Dedifferentiated amniotic fluid mesenchymal stem cell (primary cell): Measurements from ENCODE around the gene CNOT4.
"Not testable (repeated sequence)": the region's sequence is repeated elsewhere in the genome, so short reads cannot be mapped to it uniquely, and the experiment has no call there.

Experiments used
- DNase-seq: peaks from one replicate; pipeline ENCODE4 v3.0.0-alpha.2; 2016; ENCODE audit errors: extremely low spot score

The CNOT4 gene

DNA sequence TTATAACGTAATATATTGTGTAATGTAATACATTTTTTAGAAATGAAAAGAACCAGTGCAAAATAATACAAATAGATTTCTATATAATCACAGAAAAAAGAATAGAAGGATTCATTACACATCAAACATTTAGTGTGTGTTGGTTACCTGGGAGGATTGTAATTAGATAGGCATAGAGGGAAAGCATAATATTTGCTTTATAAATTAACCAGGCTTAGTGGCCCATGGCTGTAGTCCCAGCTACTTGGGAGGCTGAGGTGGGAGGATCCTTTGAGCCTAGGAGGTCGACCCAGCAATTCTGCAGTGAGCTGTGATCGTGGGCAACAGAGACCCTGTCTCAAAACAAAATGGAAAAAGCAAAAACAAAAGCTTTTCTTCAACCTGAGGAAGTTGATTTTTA, 5.0 kb upstream of the CNOT4 start:
- no peak for DNase-seq

DNA sequence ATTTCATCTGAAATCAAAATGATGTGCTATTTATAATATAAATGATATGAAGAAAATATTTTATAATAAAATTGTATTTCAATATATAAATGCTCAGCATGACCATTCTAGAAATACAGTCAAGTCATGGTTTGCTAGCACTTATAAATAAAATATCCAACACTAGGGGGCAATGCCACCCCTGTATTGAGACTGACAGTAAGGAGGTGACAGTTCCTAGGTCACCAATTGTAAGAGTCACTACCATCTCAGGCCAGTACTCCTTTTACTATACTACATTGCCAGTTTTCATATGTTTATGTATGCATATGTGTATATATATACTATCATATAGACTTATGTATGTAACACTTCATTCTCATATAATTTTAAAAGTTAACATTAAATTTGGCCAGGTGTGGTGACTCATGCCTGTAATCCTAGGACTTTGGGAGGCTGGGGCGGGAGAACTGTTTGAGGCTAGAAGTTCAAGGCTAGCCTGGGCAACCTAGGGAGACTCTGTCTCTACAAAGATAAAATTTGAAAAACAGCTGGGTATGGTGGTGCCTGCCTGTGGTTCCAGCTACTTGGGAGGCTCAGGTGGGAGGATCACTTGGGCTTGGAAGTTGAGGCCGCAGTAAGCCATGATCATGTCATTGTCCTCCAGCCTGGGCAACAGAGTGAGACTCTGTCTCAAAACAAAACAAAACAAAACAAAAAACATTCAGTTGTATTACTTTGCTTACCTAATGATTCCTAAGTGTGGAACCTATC, 2.4 kb upstream of the CNOT4 start:
- no peak for DNase-seq

DNA sequence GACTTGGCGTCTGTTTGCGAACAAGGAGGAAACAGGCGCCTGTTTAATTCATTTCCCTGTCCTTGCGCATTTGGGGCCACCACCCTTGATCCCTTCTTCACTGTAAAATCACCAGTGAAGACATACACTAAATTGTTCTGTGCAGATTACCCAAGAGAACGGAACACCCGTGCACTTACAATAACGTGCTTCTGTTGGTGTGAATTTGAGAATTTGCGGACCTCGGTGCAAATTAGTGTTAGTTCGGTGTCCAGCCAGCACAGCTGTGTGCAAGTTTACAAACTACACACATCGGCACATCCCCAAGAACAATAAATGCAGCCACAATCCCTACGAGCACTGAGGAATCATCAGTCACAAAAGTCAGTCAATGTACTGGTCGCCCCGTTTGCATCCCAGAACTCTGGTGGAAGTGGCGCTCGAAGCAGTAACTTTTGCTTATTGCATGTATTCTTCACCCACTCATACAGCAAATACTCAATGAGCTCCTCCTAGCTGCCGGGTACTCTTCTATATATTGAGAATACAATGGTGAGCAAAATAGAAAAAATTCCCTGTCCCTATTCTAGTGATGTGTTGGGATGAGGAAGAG, 786 bp upstream of the CNOT4 start:
- DNase-seq = peak; percentile 42

DNA sequence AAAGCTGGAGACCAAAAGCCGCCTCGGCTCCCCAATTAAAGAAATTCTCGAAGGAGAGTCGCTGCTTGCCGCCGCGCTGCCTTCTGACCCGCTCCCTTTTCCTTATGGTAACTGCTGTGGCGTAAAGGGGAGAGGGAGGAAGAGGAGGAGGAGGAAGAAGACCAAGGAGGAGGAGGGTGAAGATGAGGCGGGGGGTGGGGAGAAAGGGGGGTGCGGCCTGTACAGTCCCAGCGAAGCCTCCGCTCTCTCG, 388 bp downstream of the CNOT4 start:
- no peak for DNase-seq

DNA sequence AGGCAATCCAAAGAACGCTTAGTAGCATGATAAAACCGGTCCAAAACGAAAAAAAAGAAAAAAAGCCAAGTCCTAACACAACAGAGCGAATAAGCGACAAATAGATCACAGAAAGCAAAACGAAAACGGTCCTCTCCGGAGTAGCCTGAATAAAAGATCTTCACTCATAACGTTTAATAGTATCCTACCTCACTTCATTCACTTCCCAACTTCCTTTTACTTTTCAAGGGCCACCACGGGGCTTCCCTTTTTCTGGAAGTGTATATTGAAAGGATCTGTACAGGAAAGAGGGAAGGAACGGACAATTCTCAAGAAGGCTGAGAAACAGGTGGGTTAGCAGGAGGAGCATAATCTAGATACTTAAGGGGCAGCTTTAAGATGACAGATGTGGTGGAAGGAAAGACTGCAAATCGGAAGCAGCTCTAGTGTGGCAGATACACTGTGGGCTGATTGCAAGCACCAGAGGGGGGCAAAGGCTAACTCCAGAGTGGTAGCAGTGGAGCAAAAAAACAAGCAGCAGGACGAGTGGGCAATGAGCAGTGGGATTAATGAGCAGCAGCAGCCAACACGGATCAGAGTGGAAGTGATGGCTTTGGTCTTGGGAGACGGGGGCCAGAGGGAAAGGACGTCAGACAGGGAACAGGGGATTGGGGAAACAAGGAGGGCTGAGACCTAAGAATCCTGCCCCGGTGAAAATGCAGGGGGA, 866 bp downstream of the CNOT4 start:
- no peak for DNase-seq

DNA sequence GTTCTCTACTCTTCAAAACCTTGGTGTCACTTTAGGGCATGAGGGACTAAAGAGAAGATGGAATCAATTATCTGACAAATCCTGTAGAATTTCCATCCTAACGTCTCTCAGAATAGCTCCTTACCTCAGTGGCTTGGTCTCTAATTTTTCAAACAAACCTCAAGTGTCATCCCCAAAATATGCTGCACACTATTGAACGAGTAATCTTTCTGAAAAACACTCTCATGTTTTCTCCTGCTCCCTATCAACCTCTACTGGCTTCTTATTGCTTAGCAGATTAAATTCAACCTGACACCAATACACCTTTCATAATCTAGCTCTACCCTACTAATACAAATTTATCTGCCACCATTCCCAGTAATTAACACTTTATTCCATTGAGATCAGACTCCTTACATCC, 8.5 kb downstream of the CNOT4 start:
- DNase-seq = no peak

DNA sequence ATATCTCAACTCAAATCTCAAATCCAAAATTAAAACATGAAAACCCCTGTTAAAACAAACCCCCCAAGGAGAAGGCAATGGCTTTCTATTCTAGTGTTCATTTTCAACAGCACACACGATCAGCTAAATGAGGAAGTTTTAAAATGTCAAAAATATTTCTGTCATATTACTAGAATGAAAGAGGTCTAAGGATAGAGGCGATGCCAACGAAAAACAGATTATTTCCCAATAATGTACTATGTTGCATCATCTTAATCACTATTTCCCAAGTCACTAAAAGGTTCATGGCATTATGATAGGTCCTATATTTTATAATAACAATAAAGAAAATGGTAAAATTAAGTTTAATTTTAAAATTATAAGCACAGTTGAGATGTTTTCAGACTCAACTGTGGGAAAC, 10.1 kb downstream of the CNOT4 start:
- no peak for DNase-seq

DNA sequence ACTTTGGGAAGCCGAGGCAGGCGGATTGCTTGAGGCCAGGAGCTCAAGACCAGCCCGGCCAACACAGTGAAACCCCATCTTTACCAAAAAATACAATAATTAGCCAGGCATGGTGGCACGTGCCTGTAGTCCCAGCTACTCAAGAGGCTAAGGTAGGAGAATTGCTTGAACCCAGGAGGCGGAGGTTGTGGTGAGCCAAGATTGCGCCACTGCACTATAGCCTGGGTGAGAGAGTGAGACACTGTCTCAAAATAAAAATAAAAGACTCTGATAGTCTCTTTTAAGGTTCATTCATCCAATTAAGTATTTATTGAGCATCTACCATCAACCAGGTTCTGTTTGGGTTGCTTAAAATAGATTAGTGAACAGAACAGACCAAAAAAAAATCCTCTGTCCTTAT, 12.7 kb downstream of the CNOT4 start:
- DNase-seq = not testable (repeated sequence)

DNA sequence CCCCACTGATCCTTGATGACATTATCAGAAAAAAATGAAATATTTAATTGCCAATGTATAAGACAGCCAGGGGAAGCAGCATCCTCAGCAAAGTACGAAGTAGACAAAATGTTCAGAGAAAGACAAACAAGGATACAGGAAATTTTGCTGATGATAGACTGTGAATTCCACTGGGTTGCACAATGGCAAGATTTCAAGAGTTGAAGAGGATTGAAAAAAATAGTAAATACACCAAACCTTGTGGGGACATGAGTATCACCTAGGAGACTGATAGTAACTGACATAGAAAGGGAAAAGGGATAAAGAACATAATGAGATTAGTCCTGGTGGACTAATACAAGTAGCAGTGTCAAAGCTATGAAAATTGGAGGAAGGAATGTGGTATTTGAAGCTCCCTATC, 16.5 kb downstream of the CNOT4 start:
- DNase-seq = no peak

GRCh38 chr7:135492151-135492550, 17.8 kb downstream of the CNOT4 start:
- DNase-seq = no peak

DNA sequence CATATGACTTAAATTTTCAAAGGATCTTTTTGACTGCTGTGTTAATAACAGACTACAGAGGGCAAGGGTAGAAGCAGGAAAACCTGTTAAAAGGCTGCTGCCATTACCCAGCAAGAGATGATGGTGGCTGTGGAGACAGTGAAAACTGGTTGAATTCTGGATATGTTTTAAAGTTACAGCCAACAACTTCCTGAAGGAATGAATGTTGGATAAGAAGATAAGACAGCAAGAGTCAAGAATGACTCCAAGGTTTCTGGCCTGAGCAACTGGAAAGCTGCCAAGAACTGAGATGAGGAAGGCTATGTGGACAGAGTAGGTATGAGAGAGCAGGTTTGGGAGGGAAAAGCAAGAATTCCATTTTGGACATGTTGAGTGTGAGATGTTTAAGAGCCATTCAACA, 19.1 kb downstream of the CNOT4 start:
- no peak for DNase-seq

DNA sequence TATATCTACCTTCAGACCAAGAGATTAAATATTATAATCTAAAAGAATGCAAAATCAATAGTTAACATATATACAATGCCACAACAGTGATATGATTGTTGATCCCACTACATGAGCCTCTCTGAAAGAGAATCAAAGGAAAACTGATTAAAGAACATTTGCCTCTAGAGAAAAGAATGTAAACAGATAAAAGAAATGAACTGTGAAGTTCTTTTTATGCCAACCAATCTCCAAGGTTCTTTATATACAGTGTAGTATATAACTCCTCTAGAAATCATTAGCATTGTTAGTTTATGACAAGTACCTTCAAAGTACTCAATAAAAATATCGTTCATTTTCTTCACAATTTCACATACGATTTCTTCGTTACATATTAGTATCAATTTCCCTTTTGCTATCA, 20.1 kb downstream of the CNOT4 start:
- no peak for DNase-seq

DNA sequence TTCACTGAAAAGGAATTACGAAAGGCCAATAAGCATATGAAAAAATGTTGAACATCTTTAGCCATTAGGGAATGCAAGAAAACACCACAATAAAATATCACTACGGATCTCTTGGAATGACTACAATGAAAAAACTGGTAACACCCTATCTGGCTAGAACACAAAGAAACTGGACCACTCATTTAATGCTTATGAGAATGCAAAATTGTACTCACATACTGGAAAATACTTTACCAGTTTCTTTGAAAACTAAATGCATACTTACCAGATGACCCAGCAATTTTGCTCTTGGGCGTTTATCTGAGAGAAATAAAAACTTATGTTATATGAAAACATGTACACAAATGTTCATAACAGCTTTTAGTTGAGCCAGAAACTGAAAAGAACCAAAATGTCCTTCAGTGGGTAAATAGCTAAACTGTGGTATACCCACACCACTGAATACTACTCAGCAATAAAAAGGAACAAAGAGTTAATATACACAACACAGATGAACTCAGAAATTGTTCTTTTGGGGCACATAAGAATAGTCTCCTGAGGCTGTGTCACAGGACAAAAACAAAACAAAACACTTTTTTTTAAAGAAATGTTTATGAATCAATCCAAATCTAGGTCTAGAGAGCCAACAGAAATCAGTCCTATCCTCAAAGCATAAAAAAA, 23.5 kb downstream of the CNOT4 start:
- peak; percentile 72 for DNase-seq

DNA sequence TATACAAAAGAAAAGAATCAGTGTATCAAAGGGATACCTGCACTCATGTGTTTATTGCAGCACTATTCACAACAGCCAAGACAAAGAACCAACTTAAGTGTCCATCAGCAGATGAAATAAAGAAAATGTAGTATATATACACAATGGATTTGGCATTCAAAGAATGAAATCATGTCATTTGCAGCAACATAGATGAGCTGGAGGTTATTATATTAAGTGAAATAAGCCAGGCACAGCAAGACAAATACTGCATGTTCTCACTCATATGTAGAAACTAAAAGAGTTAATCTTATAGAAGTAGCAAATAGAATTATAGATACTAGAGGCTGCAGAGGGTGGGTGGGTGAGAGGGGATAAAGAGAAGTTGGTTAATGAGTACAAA, 28.3 kb downstream of the CNOT4 start:
- DNase-seq = no peak

GRCh38 chr7:135480966-135481597, 28.8 kb downstream of the CNOT4 start:
- no peak for DNase-seq

GRCh38 chr7:135475521-135475920, 34.4 kb downstream of the CNOT4 start:
- DNase-seq = no peak

- not testable (repeated sequence) for DNase-seq
Observed at GRCh38 chr7:135469705-135470104, 40.2 kb downstream of the CNOT4 start.

DNA sequence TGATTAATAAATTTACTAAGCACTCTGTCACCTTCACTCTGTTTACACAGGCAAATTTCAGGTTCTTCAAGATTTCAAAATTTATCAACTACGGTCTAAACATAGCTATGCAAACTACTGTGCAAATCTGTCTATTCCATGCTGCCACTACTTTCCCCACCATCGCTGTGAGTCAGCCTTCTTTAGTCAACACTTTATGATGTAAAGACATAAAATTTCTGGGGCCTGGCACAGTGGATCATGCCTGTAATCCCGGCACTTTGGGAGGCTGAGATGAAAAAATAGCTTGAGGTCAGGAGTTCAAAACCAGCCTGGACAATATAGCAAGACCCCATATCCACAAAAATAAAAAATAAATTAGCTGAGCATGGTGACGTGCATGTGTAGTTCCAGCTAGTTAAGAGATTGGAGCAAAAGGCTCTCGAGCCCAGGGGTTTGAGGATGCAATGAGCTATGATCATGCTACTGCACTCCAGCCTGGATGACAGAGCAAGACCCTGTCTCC, 42.6 kb downstream of the CNOT4 start:
- DNase-seq = no peak

DNA sequence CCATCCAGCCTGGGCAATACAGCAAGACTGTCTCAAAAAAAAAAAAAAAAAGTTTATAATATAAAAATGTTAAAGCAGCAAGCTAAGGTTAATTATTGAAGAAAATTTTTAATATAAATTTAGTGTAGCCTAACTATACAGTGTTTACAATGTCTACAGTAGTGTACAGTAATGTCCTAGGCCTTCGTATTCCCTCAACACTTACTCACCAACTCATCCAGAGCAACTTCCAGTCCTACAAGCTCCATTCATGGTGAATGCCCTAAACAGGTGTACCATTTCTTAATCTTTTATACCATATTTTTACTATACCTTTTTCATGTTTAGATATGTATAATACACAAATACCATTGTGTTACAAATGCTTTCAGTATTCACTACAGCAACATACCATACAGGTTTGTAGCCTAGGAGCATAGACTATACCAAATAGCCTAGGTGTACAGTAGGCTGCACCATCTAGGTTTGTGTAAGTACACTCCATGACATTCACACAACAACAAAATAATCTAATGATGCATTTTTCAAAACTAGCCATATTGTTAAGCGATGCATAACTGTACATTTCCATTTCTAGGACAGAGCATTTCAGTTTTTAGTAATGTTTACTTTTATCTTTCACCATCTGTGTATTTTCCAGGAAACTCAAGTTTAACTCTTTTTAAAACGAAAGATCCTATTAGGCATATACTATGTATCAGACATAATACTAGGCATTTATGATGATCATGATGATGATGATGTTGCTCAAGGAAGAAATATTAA, 43.3 kb downstream of the CNOT4 start:
- DNase-seq = no peak

DNA sequence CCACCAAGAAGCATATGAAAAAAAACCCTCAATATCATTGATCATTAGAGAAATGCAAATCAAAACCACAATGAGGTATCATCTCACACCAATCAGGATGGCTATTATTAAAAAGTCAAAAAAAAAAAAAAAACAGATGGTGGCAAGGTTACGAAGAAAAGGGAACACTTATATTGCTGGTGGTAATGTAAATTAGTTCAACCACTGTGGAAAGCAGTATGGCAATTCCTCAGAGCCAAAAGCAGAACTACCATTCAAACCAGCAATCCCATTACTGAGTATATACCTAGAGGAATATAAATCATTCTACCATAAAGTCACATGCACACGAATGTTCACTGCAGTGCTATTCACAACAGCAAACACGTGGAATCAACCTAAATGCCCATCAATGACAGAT, 46.0 kb downstream of the CNOT4 start:
- DNase-seq = no peak

DNA sequence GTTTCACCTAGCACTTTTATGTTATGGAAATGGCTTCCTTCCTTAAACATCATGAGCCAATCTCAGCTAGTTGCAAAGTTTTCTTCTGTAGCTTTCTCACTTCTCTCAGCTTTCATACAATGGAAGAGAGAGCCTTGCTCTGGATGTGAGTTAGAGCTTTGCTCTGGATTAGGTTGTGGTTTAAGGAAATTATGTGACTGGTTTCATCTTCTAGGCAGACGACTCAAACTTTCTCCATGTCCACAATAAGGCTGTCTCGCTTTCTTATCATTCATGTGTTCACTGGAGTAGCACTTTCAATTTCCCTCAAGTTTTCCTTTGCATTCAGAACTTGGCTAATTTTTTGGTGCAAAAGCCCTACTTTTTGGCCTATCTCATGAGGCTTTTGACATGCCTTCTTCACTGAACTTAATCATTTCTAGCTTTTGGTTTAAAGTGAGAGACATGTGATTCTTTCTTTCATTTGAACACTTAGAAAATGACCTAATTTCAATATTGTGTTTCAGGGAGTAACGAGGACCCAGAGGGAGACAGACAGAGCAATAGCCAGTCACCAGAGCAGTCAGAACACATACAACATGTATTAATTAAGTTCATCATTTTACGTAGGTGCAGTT, 49.8 kb downstream of the CNOT4 start:
- no peak for DNase-seq
